ENCODE measurements around the gene ARHGEF7. TPM values are rescaled to one million over a fixed set of nuclear protein-coding genes. Genes with fewer than 3 reads are reported as not detected.

Gene ARHGEF7
- total RNA-seq, 1 donor from 2014 or later: 56.2 TPM

DNA sequence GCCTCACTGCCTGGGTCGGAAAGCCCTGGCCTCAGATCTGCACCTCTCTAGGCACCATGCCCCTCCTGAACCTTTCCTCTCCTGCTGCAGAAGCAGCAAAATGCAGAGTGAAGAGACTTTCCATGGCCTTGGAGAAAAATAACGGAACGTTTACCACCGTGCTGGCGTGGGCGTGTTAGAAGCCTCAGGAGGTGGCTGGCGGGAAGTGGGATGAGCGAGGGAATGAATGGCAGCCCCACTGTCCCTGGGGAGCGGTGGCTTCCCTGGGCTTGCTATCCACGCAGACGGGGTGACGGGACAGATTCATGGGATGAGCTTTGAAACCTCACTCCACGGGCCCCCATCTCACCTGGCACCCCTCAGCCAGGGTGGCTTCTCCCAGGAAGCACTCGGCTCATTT, 209.6 kb downstream of the ARHGEF7 start:
- no peak for ATAC-seq
- no peak for DNase-seq
- intact Hi-C loops (cut with micrococcal nuclease): no loop called here

DNA sequence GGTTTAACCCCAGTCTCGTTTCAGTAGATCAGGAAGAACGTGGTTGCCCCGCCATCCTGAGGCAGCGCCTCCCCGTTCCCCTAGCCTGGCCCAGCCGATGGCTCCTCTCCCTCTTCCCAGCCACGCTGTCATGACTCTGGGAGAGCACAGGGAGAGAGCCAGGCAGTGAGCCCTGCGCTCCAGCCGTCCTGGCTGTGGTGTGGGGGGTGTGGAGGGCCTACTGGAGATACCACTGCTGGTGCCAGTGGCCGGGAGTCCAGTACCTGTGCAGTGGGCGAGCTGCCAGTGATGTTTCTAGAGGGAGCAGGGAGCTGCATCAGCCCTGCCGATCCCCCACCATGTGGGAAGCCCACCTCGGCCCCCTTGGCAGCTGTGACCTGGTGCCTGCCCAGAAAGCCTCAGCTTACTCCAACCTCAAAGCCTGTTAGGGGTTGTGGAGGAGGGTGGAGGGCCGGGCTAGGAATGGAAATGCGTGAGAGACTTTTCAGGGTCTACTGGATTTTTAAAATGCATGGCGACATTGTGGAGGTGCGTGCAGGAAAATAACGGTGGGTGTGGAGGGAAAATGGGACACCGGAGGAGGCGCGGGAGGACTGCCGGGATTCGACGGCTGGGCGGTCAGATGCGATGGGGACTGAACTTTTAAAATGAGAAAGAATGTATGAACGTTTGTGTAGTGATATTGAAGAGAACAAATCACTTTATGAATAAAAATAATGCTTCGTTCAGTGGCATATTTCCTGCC, 210.2 kb downstream of the ARHGEF7 start:
- ATAC-seq (no peak), DNase-seq (no peak)
- intact Hi-C loops (cut with micrococcal nuclease): no loop called here

DNA sequence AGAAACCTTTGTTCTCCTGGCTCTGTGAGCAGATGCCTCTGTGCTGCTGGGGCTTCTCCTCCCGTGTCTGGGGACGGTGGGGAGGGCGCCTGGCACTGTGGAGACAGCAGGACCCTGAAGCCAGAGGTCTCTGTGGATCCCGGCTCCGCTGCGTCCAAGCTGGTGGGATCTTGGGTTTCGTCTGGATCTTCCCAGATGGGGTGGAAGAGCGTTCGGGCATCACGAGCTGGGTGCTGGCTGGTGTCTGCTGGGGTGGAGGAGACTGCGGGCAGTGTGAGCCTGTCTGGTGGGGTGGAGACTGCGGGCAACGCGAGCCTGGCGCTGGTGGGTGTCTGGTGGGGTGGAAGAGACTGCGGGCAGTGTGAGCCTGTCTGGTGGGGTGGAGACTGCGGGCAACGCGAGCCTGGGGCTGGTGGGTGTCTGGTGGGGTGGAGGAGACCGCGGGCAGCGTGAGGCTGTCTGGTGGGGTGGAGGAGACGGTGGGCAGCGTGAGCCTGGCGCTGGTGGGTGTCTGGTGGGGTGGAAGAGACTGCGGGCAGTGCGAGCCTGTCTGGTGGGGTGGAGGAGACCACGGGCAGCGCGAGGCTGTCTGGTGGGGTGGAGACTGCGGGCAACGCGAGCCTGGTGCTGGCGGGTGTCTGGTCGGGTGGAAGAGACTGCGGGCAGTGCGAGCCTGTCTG, 211.0 kb downstream of the ARHGEF7 start:
- intact Hi-C loops (cut with micrococcal nuclease): no loop called here

DNA sequence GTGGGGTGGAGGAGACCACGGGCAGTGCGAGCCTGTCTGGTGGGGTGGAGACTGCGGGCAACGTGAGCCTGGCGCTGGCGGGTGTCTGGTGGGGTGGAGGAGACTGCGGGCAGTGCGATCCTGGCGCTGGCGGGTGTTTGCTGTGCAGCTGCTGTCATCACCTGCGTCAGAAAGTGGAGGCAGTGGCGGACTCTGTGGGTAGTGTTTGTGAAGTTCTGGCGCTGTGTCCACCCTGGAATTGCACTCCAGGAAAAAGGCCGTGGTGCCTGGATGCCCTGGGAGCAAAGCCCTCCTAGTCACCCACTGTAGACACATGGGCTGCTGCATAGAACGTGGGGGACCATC, 211.5 kb downstream of the ARHGEF7 start:
- ATAC-seq (no peak), DNase-seq (no peak)
- intact Hi-C loops (cut with micrococcal nuclease): no loop called here

More for the DNA sequence above, 211.0 kb downstream of the ARHGEF7 start:
- ATAC-seq: no peak
- no peak for DNase-seq

DNA sequence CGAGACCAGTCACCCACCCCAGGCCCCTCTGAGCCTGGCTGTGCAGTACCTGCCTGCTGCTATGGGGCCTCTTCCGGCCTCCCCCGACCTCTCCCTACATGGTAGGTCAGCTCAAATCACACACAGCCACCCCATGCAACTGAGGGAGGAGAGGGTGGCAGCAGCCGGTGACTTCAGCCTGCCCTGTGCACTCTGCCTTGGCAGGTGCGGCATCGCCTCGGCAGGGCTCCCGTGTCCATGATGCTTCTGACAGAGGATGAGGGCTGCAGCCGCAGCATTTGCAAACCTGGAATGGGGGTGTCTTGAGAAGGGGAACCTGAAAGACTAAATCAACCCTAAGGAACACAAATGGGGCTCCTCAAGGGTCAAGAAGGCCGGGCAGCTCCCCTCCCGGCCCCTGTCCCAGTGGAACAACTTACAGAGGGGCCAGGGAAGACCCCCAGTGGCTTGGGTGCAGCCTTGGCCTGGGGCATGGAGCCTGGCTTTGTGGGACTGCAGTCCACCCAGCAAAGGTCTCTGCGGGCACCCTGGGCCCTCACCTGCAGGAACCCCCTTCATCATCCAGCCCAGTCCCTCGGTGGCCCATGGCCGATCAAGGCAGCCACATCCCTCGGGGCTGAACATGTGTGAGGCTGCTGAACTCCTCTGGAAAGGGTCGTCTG, 212.0 kb downstream of the ARHGEF7 start:
- DNase-seq (no peak), ATAC-seq (no peak)
- intact Hi-C loops (cut with micrococcal nuclease): no loop called here

DNA sequence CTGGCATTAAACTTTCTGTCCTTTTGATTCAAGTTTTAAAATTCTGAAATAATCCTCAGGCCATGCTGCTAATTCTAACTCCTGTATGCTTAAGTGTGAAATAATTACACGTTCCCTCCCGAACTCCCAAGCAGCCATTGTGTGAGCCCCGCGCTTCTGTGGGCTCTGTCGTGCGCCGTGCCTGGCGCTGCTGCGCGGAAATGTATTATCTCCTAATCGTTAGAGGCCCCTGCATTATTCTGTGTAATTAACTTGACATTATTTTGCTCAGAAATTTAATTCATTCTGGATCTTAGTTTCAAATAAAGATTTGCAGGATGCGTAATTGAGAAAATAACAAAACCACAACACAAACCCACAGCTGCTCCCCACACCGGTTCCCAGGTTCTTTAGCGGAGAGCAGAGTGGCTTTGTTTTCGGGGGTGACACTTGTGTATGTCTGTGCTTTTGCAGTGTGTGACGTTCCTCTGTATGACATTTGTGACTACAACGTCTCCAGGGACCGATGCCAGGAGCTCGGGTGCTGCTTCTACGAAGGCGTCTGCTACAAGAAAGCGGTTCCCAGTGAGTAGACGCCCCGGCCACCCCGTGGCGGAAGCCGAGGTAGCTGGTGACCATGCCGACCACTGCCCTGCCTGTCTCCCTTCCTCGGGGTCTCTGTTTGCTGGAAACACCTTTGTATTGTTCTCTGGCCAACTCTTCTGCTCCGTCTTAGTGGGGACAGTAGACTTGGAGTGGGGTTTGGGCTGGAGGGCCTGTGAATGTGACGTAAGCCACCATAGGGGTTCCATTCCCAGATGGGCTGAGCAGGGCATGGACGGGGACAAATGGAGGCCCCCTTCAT, 212.8 kb downstream of the ARHGEF7 start:
- ATAC-seq (no peak), DNase-seq (no peak)
- intact Hi-C loops (cut with micrococcal nuclease): no loop called here

DNA sequence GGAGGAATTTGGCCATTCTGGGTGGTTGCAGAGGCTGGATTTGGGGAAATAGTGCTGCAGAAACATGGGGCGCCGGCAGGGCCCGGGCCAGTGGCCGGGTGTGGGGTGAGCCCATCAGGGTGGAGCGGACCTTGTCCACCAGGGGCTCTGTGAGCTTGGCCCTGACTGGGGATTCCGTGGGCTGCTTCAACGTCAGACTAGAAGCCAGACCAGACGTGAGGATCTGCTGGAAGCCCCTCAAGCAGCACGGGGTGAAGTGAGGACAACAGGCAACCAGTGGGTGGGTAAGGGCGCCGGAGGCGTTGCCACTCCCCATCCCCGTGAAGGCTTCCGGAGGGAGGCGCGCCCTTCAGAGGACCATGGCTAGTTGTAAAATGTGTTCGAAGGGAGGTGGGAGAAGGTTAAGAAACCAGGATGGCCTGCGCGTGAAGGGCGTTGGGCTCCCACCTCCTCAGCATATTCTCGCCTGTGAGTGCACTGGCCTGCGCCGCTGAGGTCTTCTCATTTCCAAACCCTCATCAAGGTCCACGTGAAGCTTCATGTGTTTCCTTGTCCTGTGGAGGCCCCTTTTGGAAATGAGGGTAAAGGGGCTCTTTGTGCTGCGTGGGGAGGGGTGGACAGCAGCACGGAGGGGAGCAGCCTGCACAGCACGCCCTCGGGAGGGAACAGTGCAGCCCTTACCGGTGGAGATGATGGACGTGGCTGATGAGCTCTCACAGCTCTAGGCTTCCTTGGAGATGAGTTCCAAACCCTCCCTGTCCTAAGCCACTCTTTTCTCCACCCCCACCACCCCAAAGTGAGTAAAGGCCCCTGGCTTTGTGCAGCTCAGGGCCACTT, 213.7 kb downstream of the ARHGEF7 start:
- intact Hi-C loops (cut with micrococcal nuclease): no loop called here
- DNase-seq: no peak
- ATAC-seq: no peak

DNA sequence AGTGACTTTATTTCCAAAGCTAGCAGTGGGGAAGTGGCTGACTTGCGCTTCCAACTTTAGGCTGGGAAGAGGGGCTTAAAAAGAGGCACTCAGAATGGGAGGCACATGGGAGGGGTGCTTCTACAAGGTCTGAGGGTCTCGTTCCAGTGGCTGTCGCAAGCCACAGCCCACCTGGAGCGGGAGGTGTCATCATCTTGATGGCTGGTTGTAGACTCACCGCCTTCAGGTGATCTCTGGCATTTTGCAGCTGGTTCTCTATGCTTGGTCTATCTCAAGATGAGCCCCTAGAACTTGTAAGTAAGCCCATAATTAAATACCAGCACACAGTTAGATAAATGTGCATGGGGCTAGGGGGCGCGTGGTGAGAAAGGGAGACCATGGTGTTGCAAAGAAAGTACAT, 214.5 kb downstream of the ARHGEF7 start:
- DNase-seq (no peak), ATAC-seq (no peak)

DNA sequence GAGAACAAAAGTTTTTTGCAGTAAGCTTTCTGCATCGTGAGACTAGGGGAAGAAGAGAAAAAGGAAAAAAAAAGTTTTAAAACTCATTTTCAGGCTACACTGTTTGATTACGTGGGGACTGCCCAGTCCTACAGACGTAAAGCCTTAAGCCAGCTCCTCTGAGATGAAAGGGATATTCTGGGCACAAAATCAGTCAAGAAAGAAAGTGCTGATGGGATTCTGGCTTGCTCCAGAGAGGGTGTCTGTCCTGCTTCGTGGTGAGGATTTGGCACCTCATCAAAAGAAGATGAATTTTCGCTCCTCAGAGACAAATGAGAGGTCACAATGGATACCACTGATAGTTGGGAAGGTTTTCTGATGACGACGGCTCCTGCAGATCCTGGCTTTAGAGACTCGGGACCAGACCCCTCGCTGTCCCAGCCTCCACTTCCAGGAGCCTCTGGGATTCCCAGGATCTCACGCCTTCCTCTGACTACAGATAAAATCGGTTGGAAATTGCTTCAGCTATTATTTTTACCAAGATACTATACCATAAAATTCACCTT, 215.0 kb downstream of the ARHGEF7 start:
- no peak for DNase-seq
- ATAC-seq: no peak
- intact Hi-C loops (cut with micrococcal nuclease): no loop called here

More for the DNA sequence above, 214.5 kb downstream of the ARHGEF7 start:
- intact Hi-C loops (cut with micrococcal nuclease): no loop called here

DNA sequence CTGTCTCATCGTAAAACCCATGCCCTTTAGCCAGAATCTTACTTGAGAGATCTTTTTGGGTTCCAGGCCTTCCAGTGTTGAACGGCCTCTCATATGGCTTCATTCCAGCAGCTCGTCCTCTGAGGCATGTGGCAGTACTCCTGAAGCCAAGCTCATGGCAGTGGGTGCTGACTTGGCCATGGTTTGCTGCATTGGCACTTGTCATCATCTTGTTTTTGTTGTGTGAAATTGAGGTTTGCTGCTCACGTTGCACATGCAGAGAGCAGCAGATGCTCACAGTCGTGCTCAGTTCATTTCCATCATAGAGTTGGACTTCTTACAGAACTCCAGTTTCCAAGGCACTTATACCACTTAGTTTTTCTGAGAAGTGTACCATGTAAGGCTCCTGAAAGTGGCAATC, 220.2 kb downstream of the ARHGEF7 start:
- no peak for DNase-seq
- intact Hi-C loops (cut with micrococcal nuclease): no loop called here

DNA sequence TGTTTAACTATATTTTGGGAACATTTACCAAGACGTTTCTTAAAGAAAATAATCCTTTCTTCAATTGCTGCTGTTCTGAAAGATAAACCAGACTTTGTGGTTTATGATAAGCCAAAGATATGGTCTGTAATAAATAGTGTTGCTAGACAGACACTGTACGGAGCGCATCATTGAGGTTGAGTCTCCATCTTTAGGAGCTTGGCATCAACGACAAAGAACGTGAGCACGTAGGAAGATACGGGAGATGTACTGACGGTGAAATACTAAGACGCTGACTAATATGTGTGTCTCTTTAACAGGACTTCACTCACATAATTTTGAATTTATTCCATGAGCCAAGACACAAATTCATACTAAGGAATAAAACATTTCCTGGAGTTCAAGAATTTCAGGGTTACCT, 221.6 kb downstream of the ARHGEF7 start:
- intact Hi-C loops (cut with micrococcal nuclease): no loop called here
- ATAC-seq (no peak), DNase-seq (no peak)

More for the DNA sequence above, 220.2 kb downstream of the ARHGEF7 start:
- ATAC-seq: peak; percentile 30

DNA sequence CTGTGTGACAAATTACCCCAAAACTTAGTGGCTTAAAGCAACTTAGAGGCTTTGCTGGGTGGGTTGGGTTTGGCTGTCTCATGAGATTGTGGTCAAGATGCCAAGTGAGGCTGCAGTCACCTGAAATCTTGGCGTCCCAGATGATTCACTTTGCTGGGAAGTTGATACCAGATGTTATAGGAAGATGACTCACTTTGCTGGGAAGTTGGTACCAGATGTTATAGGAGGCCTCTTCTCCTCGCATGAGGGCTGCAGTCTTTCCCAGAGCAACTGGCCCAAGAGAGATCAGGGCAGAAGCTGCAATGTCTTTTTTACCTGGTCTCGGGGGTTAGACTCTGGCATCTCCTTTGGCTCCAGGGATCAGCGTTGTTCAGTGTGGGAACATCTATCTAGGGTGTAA, 222.1 kb downstream of the ARHGEF7 start:
- intact Hi-C loops (cut with micrococcal nuclease): no loop called here
- DNase-seq: no peak
- ATAC-seq: no peak

DNA sequence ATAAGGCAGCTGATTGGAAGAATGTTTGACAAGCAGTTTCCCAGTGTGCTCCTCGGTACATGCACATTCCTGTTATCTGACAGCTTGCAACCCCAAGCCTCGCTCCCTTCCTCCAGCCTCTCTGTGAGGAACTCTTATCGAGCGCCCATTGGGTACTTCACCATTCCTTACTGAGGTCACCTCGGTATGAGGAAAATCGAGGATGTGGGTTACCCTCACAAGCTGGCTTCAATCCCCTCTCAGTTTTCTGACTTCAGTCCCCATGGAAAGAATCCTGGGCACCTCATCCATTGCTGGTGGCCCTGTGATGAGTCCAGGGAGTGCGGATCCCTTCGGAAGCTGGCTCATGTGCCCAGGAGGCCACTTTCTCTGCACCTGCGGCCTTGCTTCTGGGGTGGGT, 222.6 kb downstream of the ARHGEF7 start:
- ATAC-seq (no peak), DNase-seq (no peak)
- intact Hi-C loops (cut with micrococcal nuclease): no loop called here

DNA sequence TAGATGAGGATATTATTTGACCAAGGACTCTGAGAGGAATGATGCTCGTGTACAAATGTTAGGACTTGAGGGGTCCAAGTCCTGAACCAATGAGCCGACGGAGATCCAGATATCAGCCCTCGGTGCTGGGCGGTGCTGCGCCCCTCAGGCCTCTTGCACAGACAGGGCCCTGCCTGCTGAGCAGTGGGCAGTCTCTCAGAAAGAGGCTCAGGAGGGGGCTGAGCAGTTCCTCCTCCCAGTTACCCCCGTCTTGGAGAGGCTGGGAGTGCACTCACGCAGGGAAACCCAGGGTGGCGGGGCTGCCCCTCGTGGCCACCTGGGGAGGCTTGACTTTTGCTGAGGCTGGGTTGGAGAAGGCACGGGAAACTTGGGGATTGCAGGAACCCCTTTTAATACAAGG, 223.7 kb downstream of the ARHGEF7 start:
- intact Hi-C loops (cut with micrococcal nuclease): no loop called here

DNA sequence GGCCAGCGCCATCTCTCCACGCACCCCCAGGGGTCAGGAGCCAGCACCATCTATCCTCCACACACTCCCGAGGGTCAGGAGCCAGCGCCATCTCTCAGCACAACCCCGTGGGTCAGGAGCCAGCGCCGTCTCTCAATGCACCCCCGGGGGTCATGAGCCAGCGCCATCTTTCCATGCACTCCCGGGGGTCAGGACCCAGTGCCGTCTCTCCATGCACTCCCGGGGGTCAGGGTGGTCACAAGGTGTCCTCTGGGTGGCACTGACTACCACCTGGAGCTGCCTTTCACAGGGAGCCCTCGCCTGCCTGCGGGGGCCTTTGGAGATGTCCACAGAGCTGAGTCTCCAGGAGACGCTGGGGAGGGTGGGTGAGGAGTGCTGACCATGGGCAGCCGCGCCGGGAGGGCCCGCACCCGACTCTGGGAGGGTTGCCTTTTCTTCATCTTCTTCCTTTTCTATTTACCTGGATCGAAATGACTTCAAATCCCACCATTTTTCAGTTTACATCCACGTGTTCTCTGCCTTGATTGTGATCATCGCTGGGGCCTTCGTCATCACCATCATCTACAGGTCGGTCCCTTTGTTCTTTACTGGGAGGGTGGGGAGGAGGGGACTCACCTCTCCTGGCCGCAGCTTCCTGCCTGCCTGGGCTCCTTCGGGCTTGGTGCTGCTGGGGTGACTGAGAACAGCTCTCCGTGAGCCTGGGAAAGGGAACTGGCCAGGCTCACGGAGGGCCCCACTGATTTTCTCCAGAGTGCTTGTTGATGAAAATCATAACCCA, 224.4 kb downstream of the ARHGEF7 start:
- ATAC-seq: no peak
- no peak for DNase-seq
- intact Hi-C loops (cut with micrococcal nuclease): no loop called here

More for the DNA sequence above, 223.7 kb downstream of the ARHGEF7 start:
- DNase-seq (no peak), ATAC-seq (no peak)

DNA sequence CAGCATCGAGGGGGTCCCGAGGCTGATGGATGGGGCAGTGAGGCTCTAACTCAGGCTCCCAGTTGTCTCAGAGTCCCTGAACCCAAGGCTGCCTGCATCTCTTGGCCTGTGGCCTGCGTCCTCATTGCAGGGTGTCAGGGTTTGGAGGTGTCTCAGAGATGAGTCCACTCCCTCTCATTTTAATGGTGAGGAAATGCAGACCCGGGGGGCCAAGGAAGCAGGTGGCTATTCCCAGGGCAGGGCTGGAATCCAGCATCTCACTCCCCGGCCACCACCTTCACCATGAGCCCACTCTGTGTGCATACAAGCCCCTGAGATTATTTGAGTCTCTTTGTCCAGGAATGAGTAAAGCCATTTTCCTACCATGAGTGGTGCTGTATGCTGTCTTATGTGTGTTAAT, 226.8 kb downstream of the ARHGEF7 start:
- no peak for DNase-seq
- no peak for ATAC-seq
- intact Hi-C loops (cut with micrococcal nuclease): no loop called here

DNA sequence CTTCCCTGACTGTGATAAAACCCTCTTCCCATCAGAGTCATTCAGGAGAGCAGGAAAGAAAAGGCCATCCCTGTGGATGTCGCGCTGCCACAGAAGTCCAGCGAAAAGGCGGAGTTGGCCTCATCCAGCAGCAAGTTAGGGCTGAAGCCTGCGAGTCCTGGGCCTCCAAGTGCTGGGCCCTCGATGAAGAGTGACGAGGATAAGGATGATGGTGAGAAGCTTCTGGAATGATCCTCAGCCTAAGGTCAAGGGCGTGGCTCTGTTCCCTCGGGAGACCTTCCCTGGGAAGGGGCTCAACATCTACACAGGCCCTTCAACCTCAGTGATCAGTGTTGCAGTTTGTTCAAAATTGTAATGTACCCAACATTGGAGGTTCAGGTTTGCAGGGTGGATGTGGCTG, 227.6 kb downstream of the ARHGEF7 start:
- intact Hi-C loops (cut with micrococcal nuclease): no loop called here
- no peak for DNase-seq
- ATAC-seq: no peak

All from left ventricle myocardium superior (tissue), 1 donor.